ENCODE results near the gene DESI2.

DNA sequence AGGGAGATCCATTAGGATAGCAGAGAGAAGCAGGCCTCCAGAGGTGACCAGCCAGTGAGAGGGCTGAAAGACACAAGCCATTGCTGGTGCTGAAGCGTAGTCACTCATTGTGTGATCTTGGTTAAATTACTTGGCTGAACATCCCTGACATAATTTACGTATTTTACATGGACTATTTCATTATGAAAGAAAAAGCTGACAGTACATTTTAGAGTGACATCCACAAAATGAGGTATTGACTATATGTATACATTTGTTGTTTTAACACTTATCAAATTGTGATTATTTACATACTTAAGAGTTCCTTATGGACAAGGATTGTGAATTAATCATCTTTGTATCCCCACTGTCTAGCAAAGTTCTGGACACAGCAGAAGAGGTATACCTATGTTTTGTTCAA lies 14.9 kb downstream of the DESI2 start:
- no peak for TF ChIP-seq EZH2 (IDR thresholded peaks at IDR 0.05)
- no peak for TF ChIP-seq POLR2AphosphoS5 (IDR thresholded peaks at IDR 0.05; ENCODE audit: low read depth, low read length)
- TF ChIP-seq, protein P1, sequence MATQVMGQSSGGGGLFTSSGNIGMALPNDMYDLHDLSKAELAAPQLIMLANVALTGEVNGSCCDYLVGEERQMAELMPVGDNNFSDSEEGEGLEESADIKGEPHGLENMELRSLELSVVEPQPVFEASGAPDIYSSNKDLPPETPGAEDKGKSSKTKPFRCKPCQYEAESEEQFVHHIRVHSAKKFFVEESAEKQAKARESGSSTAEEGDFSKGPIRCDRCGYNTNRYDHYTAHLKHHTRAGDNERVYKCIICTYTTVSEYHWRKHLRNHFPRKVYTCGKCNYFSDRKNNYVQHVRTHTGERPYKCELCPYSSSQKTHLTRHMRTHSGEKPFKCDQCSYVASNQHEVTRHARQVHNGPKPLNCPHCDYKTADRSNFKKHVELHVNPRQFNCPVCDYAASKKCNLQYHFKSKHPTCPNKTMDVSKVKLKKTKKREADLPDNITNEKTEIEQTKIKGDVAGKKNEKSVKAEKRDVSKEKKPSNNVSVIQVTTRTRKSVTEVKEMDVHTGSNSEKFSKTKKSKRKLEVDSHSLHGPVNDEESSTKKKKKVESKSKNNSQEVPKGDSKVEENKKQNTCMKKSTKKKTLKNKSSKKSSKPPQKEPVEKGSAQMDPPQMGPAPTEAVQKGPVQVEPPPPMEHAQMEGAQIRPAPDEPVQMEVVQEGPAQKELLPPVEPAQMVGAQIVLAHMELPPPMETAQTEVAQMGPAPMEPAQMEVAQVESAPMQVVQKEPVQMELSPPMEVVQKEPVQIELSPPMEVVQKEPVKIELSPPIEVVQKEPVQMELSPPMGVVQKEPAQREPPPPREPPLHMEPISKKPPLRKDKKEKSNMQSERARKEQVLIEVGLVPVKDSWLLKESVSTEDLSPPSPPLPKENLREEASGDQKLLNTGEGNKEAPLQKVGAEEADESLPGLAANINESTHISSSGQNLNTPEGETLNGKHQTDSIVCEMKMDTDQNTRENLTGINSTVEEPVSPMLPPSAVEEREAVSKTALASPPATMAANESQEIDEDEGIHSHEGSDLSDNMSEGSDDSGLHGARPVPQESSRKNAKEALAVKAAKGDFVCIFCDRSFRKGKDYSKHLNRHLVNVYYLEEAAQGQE (IDR thresholded peaks at IDR 0.05; ENCODE audit: low read depth), result no peak

Data from HCT116 (cell line).